WTC11 (cell line): ENCODE results near the gene SPTBN4. TPM values are rescaled to one million over a fixed set of nuclear protein-coding genes. Genes with fewer than 3 reads are reported as not detected.

Source experiments
- ATAC-seq: fragments of 200-7000 bp; cut with Tn5 transposase; 2 replicates; pipeline ENCODE4 v1.10.0; 2021; ENCODE audit warnings: mild to moderate bottlenecking, moderate library complexity
- CTCF ChIA-PET: fragments of 300-600 bp; sonication (Branson Sonifier 250); formaldehyde crosslinking; loops from one replicate; lab custom pipeline; 2021; ENCODE audit warnings: antibody characterized with exemption; lab: Charles Lee
- POLR2A ChIA-PET: fragments of 350-600 bp; sonication (Branson Sonifier 250); formaldehyde crosslinking; loops from one replicate; lab custom pipeline; 2021; ENCODE audit warnings: antibody characterized with exemption; lab: Charles Lee
- DNase-seq: peaks from one replicate; pipeline ENCODE4 v3.0.0; 2021; ENCODE audit warnings: low spot score
- H3K27ac Mint-ChIP-seq: 2 replicates; pipeline ENCODE4 v1.8.0; 2021; ENCODE audit warnings: mixed read lengths
- H3K27me3 Mint-ChIP-seq: 2 replicates; pipeline ENCODE4 v1.8.0; 2021; ENCODE audit warnings: low read depth, mild to moderate bottlenecking, moderate library complexity, mixed read lengths
- H3K36me3 Mint-ChIP-seq: 2 replicates; pipeline ENCODE4 v1.8.0; 2021; ENCODE audit warnings: mixed read lengths
- H3K4me1 Mint-ChIP-seq: 2 replicates; pipeline ENCODE4 v1.8.0; 2022; ENCODE audit warnings: mixed read lengths
- H3K4me3 Mint-ChIP-seq: 2 replicates; pipeline ENCODE4 v1.8.0; 2021; ENCODE audit warnings: mild to moderate bottlenecking, moderate library complexity, mixed read lengths
- H3K9me3 Mint-ChIP-seq: 2 replicates; pipeline ENCODE4 v1.8.0; 2021; ENCODE audit warnings: mixed read lengths
- AFF4 ChIP-seq: sonication (generic); formaldehyde crosslinking; IDR thresholded peaks from 2 replicates; pipeline ENCODE4 v1.8.1; 2023; ENCODE audit warnings: mild to moderate bottlenecking, missing genetic modification reagents, borderline replicate concordance
- CDX4 ChIP-seq: fragments of 250-450 bp; sonication (Bioruptor Pico); IDR thresholded peaks from 2 replicates; pipeline ENCODE4 v1.9.0; 2021; ENCODE audit warnings: moderate library complexity, mild to moderate bottlenecking, inconsistent platforms, borderline replicate concordance
- CREM ChIP-seq: sonication (generic); formaldehyde crosslinking; IDR thresholded peaks from 2 replicates; pipeline ENCODE4 v1.8.1; 2022; ENCODE audit warnings: mild to moderate bottlenecking, missing genetic modification reagents, moderate library complexity
- ELF4 ChIP-seq: sonication (generic); formaldehyde crosslinking; IDR thresholded peaks from 2 replicates; pipeline ENCODE4 v1.8.1; 2022; ENCODE audit warnings: low read depth, mild to moderate bottlenecking, moderate library complexity, missing genetic modification reagents
- FOXK1 ChIP-seq: sonication (generic); formaldehyde crosslinking; IDR thresholded peaks from 2 replicates; pipeline ENCODE4 v1.8.0; 2022; ENCODE audit warnings: mild to moderate bottlenecking, moderate library complexity, missing genetic modification reagents
- FOXP4 ChIP-seq: sonication (generic); formaldehyde crosslinking; IDR thresholded peaks from 2 replicates; pipeline ENCODE4 v1.8.0; 2022; ENCODE audit warnings: mild to moderate bottlenecking, missing genetic modification reagents
- HMGA2 ChIP-seq: fragments of 250-450 bp; sonication (Bioruptor Pico); IDR thresholded peaks from 2 replicates; pipeline ENCODE4 v1.4.0; 2021; ENCODE audit warnings: mild to moderate bottlenecking, moderate library complexity
- KAT7 ChIP-seq: sonication (generic); formaldehyde crosslinking; IDR thresholded peaks from 2 replicates; pipeline ENCODE4 v1.8.1; 2023; ENCODE audit warnings: missing genetic modification reagents, mild to moderate bottlenecking, borderline replicate concordance
- MLX ChIP-seq: sonication (generic); formaldehyde crosslinking; IDR thresholded peaks from 2 replicates; pipeline ENCODE4 v1.8.1; 2023; ENCODE audit warnings: mild to moderate bottlenecking, missing genetic modification reagents, moderate library complexity
- NFYB ChIP-seq: sonication (generic); formaldehyde crosslinking; conservative IDR thresholded peaks from 2 replicates; pipeline ENCODE4 v1.8.0; 2022; ENCODE audit warnings: low read depth, missing genetic modification reagents
- USF2 ChIP-seq: sonication (generic); formaldehyde crosslinking; IDR thresholded peaks from 2 replicates; pipeline ENCODE4 v1.8.1; 2023; ENCODE audit warnings: mild to moderate bottlenecking, missing genetic modification reagents, moderate library complexity
- ZBTB43 ChIP-seq: sonication (generic); formaldehyde crosslinking; IDR thresholded peaks from 2 replicates; pipeline ENCODE4 v1.8.1; 2023; ENCODE audit warnings: mild to moderate bottlenecking, missing genetic modification reagents
- ZNF232 ChIP-seq: sonication (generic); formaldehyde crosslinking; IDR thresholded peaks from 2 replicates; pipeline ENCODE4 v1.8.0; 2022; ENCODE audit warnings: mild to moderate bottlenecking, missing genetic modification reagents
- ZNF263 ChIP-seq: sonication (generic); formaldehyde crosslinking; IDR thresholded peaks from 2 replicates; pipeline ENCODE4 v1.8.1; 2022; ENCODE audit warnings: low read depth, mild to moderate bottlenecking, moderate library complexity, missing genetic modification reagents
- ZNF281 ChIP-seq: sonication (generic); formaldehyde crosslinking; IDR thresholded peaks from 2 replicates; pipeline ENCODE4 v1.8.0; 2023; ENCODE audit warnings: mild to moderate bottlenecking, missing genetic modification reagents
- ZSCAN18 ChIP-seq: fragments of 250-450 bp; sonication (Bioruptor Pico); IDR thresholded peaks from 2 replicates; pipeline ENCODE4 v2.1.2; 2022; ENCODE audit warnings: mild to moderate bottlenecking, moderate library complexity
- total RNA-seq: library from RNA; stranded (reverse); gene quantifications from 3 replicates; pipeline ENCODE4 v1.2.3, GENCODE V29; 2021

Gene SPTBN4
- total RNA-seq, 1 experiment from 2014 or later: 2.8 TPM

GRCh38 chr19:40575326-40575725 is 108.5 kb downstream of the SPTBN4 start (continued):
- no peak for TF ChIP-seq ZBTB43 (CRISPR knock-in tag)

GRCh38 chr19:40576151-40576584 is 109.4 kb downstream of the SPTBN4 start:
- Mint-ChIP-seq H3K36me3 (peaks cover 14% of the 10 kb centered on the region), H3K27ac (0 out of 2 replicates have a peak overlapping the region, but pooled peaks have one; percentile 65), H3K4me3 (peak overlapping the region; percentile 93), H3K4me1 (peaks cover 17% of the 10 kb centered on the region), H3K27me3 (peaks cover 26% of the 10 kb centered on the region), H3K9me3 (no peaks in the 10 kb centered on the region)
- POLR2A ChIA-PET: interaction anchor here (0.6 kb wide), 1 partner anchor 235 kb away, joined by 3 read pairs; no protein-coding TSS in a partner anchor
- DNase-seq (no peak), ATAC-seq (peak; percentile 18)
- CTCF ChIA-PET: interaction anchor here (0.6 to 1.8 kb wide), 5 partner anchors 24 to 112 kb away, joined by 3 to 9 read pairs (median 3); no protein-coding TSS in a partner anchor
- TF ChIP-seq FOXP4 (CRISPR knock-in tag): no peak
- no peak for TF ChIP-seq CREM
- no peak for TF ChIP-seq USF2 (CRISPR knock-in tag)
- TF ChIP-seq MLX (CRISPR knock-in tag): no peak
- TF ChIP-seq AFF4 (CRISPR knock-in tag): no peak
- no peak for TF ChIP-seq ZSCAN18
- peak; percentile 52; the same call in 1 of the 2 replicates for TF ChIP-seq ZNF263
- TF ChIP-seq FOXK1 (CRISPR knock-in tag): 0 out of 2 replicates have a peak, but pooled peaks have one; percentile 27

- DNase-seq (peak; percentile 96), ATAC-seq (peak; percentile 89)
- peaks cover 21% of the 10 kb centered on the region for H3K27me3 Mint-ChIP-seq
- H3K36me3 Mint-ChIP-seq: peaks cover 19% of the 10 kb centered on the region
- peaks cover 17% of the 10 kb centered on the region for H3K4me1 Mint-ChIP-seq
- H3K9me3 Mint-ChIP-seq: no peaks in the 10 kb centered on the region
- peak within 1 kb of the TSS; percentile 93 for H3K4me3 Mint-ChIP-seq
- H3K27ac Mint-ChIP-seq: peak within 1 kb of the TSS; percentile 91
- ChIA-PET CTCF (interaction anchor here (1.0 to 2.5 kb wide), 7 partner anchors 23 to 113 kb away, joined by 3 to 23 read pairs (median 11); no protein-coding TSS in a partner anchor), POLR2A (interaction anchor here (0.6 to 0.7 kb wide), 2 partner anchors 234 to 550 kb away, joined by 3 read pairs; no protein-coding TSS in a partner anchor)
- TF ChIP-seq ZNF281 (CRISPR knock-in tag) (no peak), KAT7 (CRISPR knock-in tag) (no peak), CDX4 (CRISPR knock-in tag) (no peak), ELF4 (no peak), NFYB (peak; percentile 98), HMGA2 (CRISPR knock-in tag) (no peak), ZNF232 (no peak)
Measured at GRCh38 chr19:40576585-40577451, 110.0 kb downstream of the SPTBN4 start, which contains the start of gene SHKBP1. SHKBP1 (plus strand) TSS chr19:40576873; CDS start chr19:40576900, 27 bp downstream.
